HepG2 (cell line): Measurements from ENCODE around the gene KIAA0232. TPM values are rescaled to one million over a fixed set of nuclear protein-coding genes. Genes with fewer than 3 reads are reported as not detected.
A peak's percentile ranks its signal among the peaks of the same experiment; 100 is the strongest.

ENCODE experiments used
- AHDC1 ChIP-seq: sonication (generic); formaldehyde crosslinking; IDR thresholded peaks from 2 replicates; pipeline ENCODE4 v1.5.1; 2020; ENCODE audit warnings: mild to moderate bottlenecking, missing genetic modification reagents, borderline replicate concordance
- ARNTL ChIP-seq: sonication (generic); formaldehyde crosslinking; IDR thresholded peaks from 2 replicates; pipeline ENCODE4 v1.4.0; 2020; ENCODE audit warnings: mild to moderate bottlenecking, missing genetic modification reagents
- CBX2 ChIP-seq, 2 experiments: fragments of 200-600 bp in 1 of 2; sonication (generic); formaldehyde crosslinking in 1 of 2; IDR thresholded peaks; 2 replicates each; pipeline versions ENCODE4 v1.7.0 to v1.8.1; 2018 to 2022; ENCODE audit warnings: low read depth in 2 of 2, low read length in 1 of 2, mild to moderate bottlenecking in 1 of 2, missing genetic modification reagents in 1 of 2
- DNMT1 ChIP-seq: sonication (generic); formaldehyde crosslinking; IDR thresholded peaks from 2 replicates; pipeline ENCODE4 v1.5.1; 2020; ENCODE audit warnings: mild to moderate bottlenecking, missing genetic modification reagents
- ELF4 ChIP-seq: sonication (generic); formaldehyde crosslinking; IDR thresholded peaks from 2 replicates; pipeline ENCODE4 v1.5.0; 2020; ENCODE audit warnings: missing genetic modification reagents, mild to moderate bottlenecking, moderate library complexity, borderline replicate concordance
- GZF1 ChIP-seq: sonication (generic); formaldehyde crosslinking; IDR thresholded peaks from 2 replicates; pipeline ENCODE4 v1.5.1; 2020; ENCODE audit warnings: mild to moderate bottlenecking, missing genetic modification reagents
- HES4 ChIP-seq: sonication (generic); formaldehyde crosslinking; IDR thresholded peaks from 2 replicates; pipeline ENCODE4 v1.9.0; 2021; ENCODE audit warnings: mild to moderate bottlenecking, missing genetic modification reagents, borderline replicate concordance
- HOXA3 ChIP-seq: sonication (generic); formaldehyde crosslinking; IDR thresholded peaks from 2 replicates; pipeline ENCODE4 v1.5.0; 2020; ENCODE audit warnings: missing genetic modification reagents
- IRX3 ChIP-seq: sonication (generic); formaldehyde crosslinking; IDR thresholded peaks from 2 replicates; pipeline ENCODE4 v1.8.1; 2023; ENCODE audit warnings: mild to moderate bottlenecking, low read depth, missing genetic modification reagents, borderline replicate concordance
- SIN3A ChIP-seq: IDR thresholded peaks from 2 replicates; pipeline ENCODE4 v1.6.1; 2011; ENCODE audit warnings: low read depth, mild to moderate bottlenecking, control low read depth, low read length, borderline replicate concordance
- SMAD9 ChIP-seq: sonication (generic); formaldehyde crosslinking; IDR thresholded peaks from 2 replicates; pipeline ENCODE4 v1.5.1; 2020; ENCODE audit warnings: mild to moderate bottlenecking, missing genetic modification reagents
- SRSF9 ChIP-seq: fragments of 200-400 bp; formaldehyde crosslinking; IDR thresholded peaks from 2 replicates; pipeline ENCODE4 v1.6.1; 2018; ENCODE audit warnings: borderline replicate concordance, mild to moderate bottlenecking, low read depth, low read length; ENCODE audit not compliant: insufficient read depth, poor library complexity, severe bottlenecking
- ZBTB44 ChIP-seq: sonication (generic); formaldehyde crosslinking; IDR thresholded peaks from 2 replicates; pipeline ENCODE4 v1.4.0; 2020; ENCODE audit warnings: missing genetic modification reagents
- ZFP41 ChIP-seq: sonication (generic); formaldehyde crosslinking; IDR thresholded peaks from 2 replicates; pipeline ENCODE4 v1.4.0; 2020; ENCODE audit warnings: mild to moderate bottlenecking, missing genetic modification reagents, borderline replicate concordance
- ZNF33B ChIP-seq: sonication (generic); formaldehyde crosslinking; IDR thresholded peaks from 2 replicates; pipeline ENCODE4 v1.5.1; 2020; ENCODE audit warnings: mild to moderate bottlenecking, missing genetic modification reagents
- ZNF343 ChIP-seq: sonication (generic); formaldehyde crosslinking; IDR thresholded peaks from 2 replicates; pipeline ENCODE4 v1.4.0; 2020; ENCODE audit warnings: mild to moderate bottlenecking, missing genetic modification reagents
- ZNF432 ChIP-seq: sonication (generic); formaldehyde crosslinking; IDR thresholded peaks from 2 replicates; pipeline ENCODE4 v1.5.0; 2020; ENCODE audit warnings: missing genetic modification reagents, mild to moderate bottlenecking, borderline replicate concordance
- ZNF546 ChIP-seq: sonication (generic); formaldehyde crosslinking; conservative IDR thresholded peaks from 2 replicates; pipeline ENCODE4 v1.8.1; 2023; ENCODE audit warnings: mild to moderate bottlenecking, missing genetic modification reagents
- ZNF557 ChIP-seq: sonication (generic); formaldehyde crosslinking; IDR thresholded peaks from 2 replicates; pipeline ENCODE4 v1.4.0; 2020; ENCODE audit warnings: missing genetic modification reagents
- ZNF563 ChIP-seq: sonication (generic); formaldehyde crosslinking; IDR thresholded peaks from 2 replicates; pipeline ENCODE4 v1.8.0; 2022; ENCODE audit warnings: mild to moderate bottlenecking, moderate library complexity, missing genetic modification reagents
- ZNF615 ChIP-seq: sonication (generic); formaldehyde crosslinking; IDR thresholded peaks from 2 replicates; pipeline ENCODE4 v1.5.0; 2020; ENCODE audit warnings: mild to moderate bottlenecking, missing genetic modification reagents, borderline replicate concordance
- ZNF776 ChIP-seq: sonication (generic); formaldehyde crosslinking; IDR thresholded peaks from 2 replicates; pipeline ENCODE4 v1.4.0; 2020; ENCODE audit warnings: mild to moderate bottlenecking, missing genetic modification reagents
- polyA plus RNA-seq, 8 experiments: library from polyadenylated mRNA; depleted of rRNA in 3 of 8; stranded (reverse) in 7 of 8; unstranded in 1 of 8; fragments of >200 nt; fragmentation: Illumina TruSeq in 4 of 8; extraction: Trizol in 4 of 8; gene quantifications; 2 replicates each; pipeline versions ENCODE4 v1.2.1 to v1.2.3, GENCODE V29; 2011 to 2016; ENCODE audit warnings: low read depth in 4 of 8, missing spikeins in 1 of 8, mixed read lengths in 1 of 8; ENCODE audit not compliant: insufficient read depth in 1 of 8
- total RNA-seq, 5 experiments: library from RNA; depleted of rRNA; stranded (reverse); fragments of >200 nt; fragmentation: Illumina TruSeq; extraction: Trizol; gene quantifications; 2 replicates each; pipeline ENCODE4 v1.2.3, GENCODE V29; 2016; ENCODE audit warnings: low read depth in 1 of 5

KIAA0232 gene
- total and polyA plus RNA-seq, 2 of the 13 experiments (the other 11 are each of a cell fraction or from before 2014, with no cell fraction given) = 7.8 to 17.1 TPM

GRCh38 chr4:6909113-6909969 is 126.8 kb downstream of the KIAA0232 start, which contains the start of gene TBC1D14 (continued):
- TF ChIP-seq IRX3 (no peak), GZF1 (CRISPR knock-in tag) (0 out of 2 replicates have a peak, but pooled peaks have one; percentile 38), ARNTL (CRISPR knock-in tag) (0 out of 2 replicates have a peak, but pooled peaks have one; percentile 37), AHDC1 (no peak), ZNF343 (CRISPR knock-in tag) (no peak), HOXA3 (CRISPR knock-in tag) (peak; percentile 85), ZNF563 (CRISPR knock-in tag) (no peak; the same call in 1 of the 2 replicates), ZFP41 (CRISPR knock-in tag) (no peak), ZNF776 (no peak; the same call in 1 of the 2 replicates), ZNF33B (CRISPR knock-in tag) (no peak), ZNF546 (CRISPR knock-in tag) (0 out of 2 replicates have a peak, but pooled peaks have one; percentile 62), DNMT1 (no peak), ZBTB44 (no peak), SRSF9 (no peak), ZNF432 (CRISPR knock-in tag) (no peak), ZNF615 (CRISPR knock-in tag) (no peak), ZNF557 (CRISPR knock-in tag) (no peak; the same call in 1 of the 2 replicates), SIN3A (no peak; the same call in 1 of the 2 replicates), ELF4 (CRISPR knock-in tag) (0 out of 2 replicates have a peak, but pooled peaks have one; percentile 69), SMAD9 (CRISPR knock-in tag) (no peak), CBX2 (IDR thresholded peaks at IDR 0.05; ENCODE audit: low read depth, low read length) (no peak), CBX2 (CRISPR knock-in tag; IDR thresholded peaks at IDR 0.05; ENCODE audit: low read depth) (no peak), HES4 (CRISPR knock-in tag) (peak; percentile 51; the same call in 1 of the 2 replicates)
